Vagina (tissue), 2 donors: ENCODE results near the gene SAXO2. TPM values are rescaled to one million over a fixed set of nuclear protein-coding genes. Genes with fewer than 3 reads are reported as not detected.
A peak's percentile ranks its signal among the peaks of the same experiment; 100 is the strongest.
"Not testable (repeated sequence)": the region's sequence is repeated elsewhere in the genome, so short reads cannot be mapped to it uniquely, and the experiment has no call there.

ENCODE experiments used
- DNase-seq, 2 donors: peaks; one replicate each; pipeline ENCODE4 v3.0.0-alpha.2; 2017; ENCODE audit errors: extremely low spot score in 2 of 2
- H3K27ac ChIP-seq: fragments of 200-600 bp; sonication (generic); one replicate; pipeline ENCODE4 v1.5.1; 2019
- H3K27me3 ChIP-seq: fragments of 200-600 bp; sonication (generic); one replicate; pipeline ENCODE4 v1.5.1; 2019
- H3K36me3 ChIP-seq, 2 donors: fragments of 200-600 bp; sonication (generic); one replicate each; pipeline ENCODE4 v1.5.1; 2017 to 2019
- H3K4me1 ChIP-seq: fragments of 200-600 bp; sonication (generic); one replicate; pipeline ENCODE4 v1.5.1; 2019
- H3K4me3 ChIP-seq, 2 donors: fragments of 200-600 bp; sonication (generic); 1 replicate in 1 of 2; 2 replicates in 1 of 2; pipeline ENCODE4 v1.5.1; 2016 to 2019
- H3K9me3 ChIP-seq: fragments of 200-600 bp; sonication (generic); one replicate; pipeline ENCODE4 v1.5.1; 2019
- POLR2A ChIP-seq, 2 donors: fragments of 450-650 bp; IDR thresholded peaks; one replicate each; pipeline ENCODE4 v1.6.1; 2017; ENCODE audit warnings: antibody characterized with exemption in 2 of 2, mild to moderate bottlenecking in 2 of 2, moderate library complexity in 2 of 2
- POLR2AphosphoS5 ChIP-seq, 2 donors: sonication (generic); formaldehyde crosslinking; IDR thresholded peaks; one replicate each; pipeline ENCODE4 v1.9.0; 2017; ENCODE audit warnings: antibody characterized with exemption in 2 of 2, mild to moderate bottlenecking in 2 of 2, low read depth in 1 of 2; ENCODE audit not compliant: insufficient read depth in 1 of 2
- intact Hi-C: fragments of 100-400 bp; cut with DNase I; formaldehyde crosslinking; loops from one replicate; pipeline ENCODE4 v1.15.1; 2023
- total RNA-seq: library from RNA; depleted of rRNA; stranded (reverse); fragments of >200 nt; gene quantifications from one replicate; pipeline ENCODE4 v1.2.3, GENCODE V29; 2016
- TF ChIP-seq, protein P1 (sequence below), 3 experiments: fragments of 450-650 bp in 2 of 3; fragments of 200-600 bp in 1 of 3; sonication (generic) in 1 of 3; IDR thresholded peaks; one replicate each; pipeline ENCODE4 v1.5.1; 2017 to 2019; ENCODE audit warnings: antibody characterized with exemption in 3 of 3, mild to moderate bottlenecking in 2 of 3, moderate library complexity in 2 of 3

Gene SAXO2
- total RNA-seq, 1 donor from 2014 or later: not detected

DNA sequence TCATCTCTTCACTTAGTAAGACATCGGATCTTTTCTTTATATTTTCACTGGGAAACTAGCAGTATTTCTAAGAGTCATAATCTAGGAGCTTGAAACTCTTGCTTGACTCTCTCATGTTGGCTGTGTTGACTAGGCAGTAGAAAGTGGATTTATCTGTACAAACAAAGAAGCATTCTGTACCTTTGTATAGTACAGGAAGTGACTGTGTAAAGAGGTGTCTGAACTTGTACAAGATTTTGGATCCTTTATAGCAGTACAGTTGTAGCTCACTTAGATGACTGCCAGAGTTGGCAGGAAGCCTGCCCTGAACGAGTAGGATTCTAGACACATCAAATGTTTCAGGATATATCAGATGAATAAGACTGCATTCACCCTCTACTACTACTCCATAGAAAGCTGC, 5.8 kb downstream of the SAXO2 start:
- H3K9me3 ChIP-seq, H3K27me3 ChIP-seq, H3K36me3 ChIP-seq, intact Hi-C loops, DNase-seq, H3K27ac ChIP-seq, H3K4me1 ChIP-seq, H3K4me3 ChIP-seq: not testable (repeated sequence)
- TF ChIP-seq POLR2AphosphoS5 (IDR thresholded peaks at IDR 0.05; ENCODE audit: insufficient read depth in 1 of 2, low read depth in 1 of 2): peak in 1 of 2 donors; percentile 80

DNA sequence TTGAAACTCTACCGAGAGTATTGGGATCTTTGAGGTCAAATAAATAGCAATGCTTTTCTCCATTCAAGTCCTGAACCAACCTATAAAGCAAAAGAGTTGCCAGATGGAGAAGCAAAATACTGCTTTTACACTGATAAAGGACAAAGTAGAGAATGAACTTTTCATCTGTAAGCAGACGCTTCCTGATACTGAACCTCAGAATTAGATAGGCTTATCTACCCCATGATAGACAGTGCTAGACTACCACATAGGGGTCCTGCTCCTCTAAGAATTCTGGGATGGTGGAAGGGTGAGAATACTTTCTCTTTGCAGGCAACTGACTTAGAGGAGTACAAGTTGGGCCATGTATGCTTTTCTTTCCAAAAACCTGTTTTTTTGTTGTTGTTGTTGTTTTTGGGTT, 9.5 kb downstream of the SAXO2 start:
- intact Hi-C loops: no loop called here
- no peaks in the 10 kb centered on the region for H3K27me3 ChIP-seq
- DNase-seq: no peak

DNA sequence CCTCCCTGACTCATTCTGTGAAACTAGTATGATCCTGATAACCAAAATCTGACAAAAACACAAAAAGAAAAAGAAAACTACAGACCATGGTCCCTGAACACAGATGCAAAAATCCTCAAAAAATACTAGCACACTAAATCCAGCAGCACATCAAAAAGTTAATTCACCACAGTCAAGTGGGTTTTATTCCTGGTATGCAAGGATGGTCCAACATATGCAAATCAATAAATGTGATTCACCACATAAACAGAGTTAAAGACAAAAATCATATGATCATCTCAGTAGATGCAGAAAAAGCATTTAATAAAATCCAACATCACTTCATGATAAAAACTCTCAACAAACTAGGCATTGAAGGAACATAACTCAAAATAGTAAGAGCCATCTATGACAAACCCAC, 12.8 kb downstream of the SAXO2 start:
- Histone ChIP-seq H3K36me3 (no peaks in the 10 kb centered on the region), H3K27me3 (no peaks in the 10 kb centered on the region), H3K4me1 (no peaks in the 10 kb centered on the region), H3K9me3 (peaks cover 15% of the 10 kb centered on the region), H3K4me3 (no peak overlapping the region), H3K27ac (no peak overlapping the region)
- DNase-seq: no peak
- TF ChIP-seq, protein P1, sequence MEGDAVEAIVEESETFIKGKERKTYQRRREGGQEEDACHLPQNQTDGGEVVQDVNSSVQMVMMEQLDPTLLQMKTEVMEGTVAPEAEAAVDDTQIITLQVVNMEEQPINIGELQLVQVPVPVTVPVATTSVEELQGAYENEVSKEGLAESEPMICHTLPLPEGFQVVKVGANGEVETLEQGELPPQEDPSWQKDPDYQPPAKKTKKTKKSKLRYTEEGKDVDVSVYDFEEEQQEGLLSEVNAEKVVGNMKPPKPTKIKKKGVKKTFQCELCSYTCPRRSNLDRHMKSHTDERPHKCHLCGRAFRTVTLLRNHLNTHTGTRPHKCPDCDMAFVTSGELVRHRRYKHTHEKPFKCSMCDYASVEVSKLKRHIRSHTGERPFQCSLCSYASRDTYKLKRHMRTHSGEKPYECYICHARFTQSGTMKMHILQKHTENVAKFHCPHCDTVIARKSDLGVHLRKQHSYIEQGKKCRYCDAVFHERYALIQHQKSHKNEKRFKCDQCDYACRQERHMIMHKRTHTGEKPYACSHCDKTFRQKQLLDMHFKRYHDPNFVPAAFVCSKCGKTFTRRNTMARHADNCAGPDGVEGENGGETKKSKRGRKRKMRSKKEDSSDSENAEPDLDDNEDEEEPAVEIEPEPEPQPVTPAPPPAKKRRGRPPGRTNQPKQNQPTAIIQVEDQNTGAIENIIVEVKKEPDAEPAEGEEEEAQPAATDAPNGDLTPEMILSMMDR (IDR thresholded peaks at IDR 0.05): no peak
- no peak for TF ChIP-seq POLR2AphosphoS5 (IDR thresholded peaks at IDR 0.05; ENCODE audit: insufficient read depth in 1 of 2, low read depth in 1 of 2)
- no peak for TF ChIP-seq POLR2A (IDR thresholded peaks at IDR 0.05)
- intact Hi-C loops: no loop called here

More for the DNA sequence above, 9.5 kb downstream of the SAXO2 start:
- no peak for TF ChIP-seq POLR2AphosphoS5 (IDR thresholded peaks at IDR 0.05; ENCODE audit: insufficient read depth in 1 of 2, low read depth in 1 of 2)
- TF ChIP-seq, protein P1 (IDR thresholded peaks at IDR 0.05): no peak
- TF ChIP-seq POLR2A (IDR thresholded peaks at IDR 0.05): no peak
- Histone ChIP-seq H3K36me3 (no peaks in the 10 kb centered on the region), H3K27ac (no peak overlapping the region), H3K4me1 (no peaks in the 10 kb centered on the region), H3K4me3 (no peak overlapping the region), H3K9me3 (peaks cover 9% of the 10 kb centered on the region)

DNA sequence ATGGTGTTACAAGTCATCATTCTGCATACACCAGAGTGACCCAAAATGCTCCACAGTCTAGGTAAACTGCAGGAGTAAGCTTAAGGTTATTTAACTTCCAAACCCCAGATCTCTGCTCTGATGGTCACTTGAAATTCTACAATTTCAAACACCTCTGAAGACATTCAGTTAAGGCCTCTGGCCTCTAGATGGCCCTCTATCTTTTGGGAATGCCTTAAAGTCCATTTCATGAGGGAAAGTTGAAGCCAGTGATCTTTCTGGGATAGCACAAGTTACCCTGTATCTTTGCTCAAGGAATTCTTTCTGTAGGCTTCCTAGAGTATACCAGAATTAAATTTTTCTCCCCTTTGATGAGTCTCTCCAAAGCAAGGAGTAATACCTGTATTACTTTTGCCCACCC, 18.7 kb downstream of the SAXO2 start:
- H3K27ac ChIP-seq, intact Hi-C loops, H3K4me1 ChIP-seq, H3K27me3 ChIP-seq, DNase-seq, H3K36me3 ChIP-seq, H3K4me3 ChIP-seq: not testable (repeated sequence)
- peaks cover 14% of the 10 kb centered on the region for H3K9me3 ChIP-seq

DNA sequence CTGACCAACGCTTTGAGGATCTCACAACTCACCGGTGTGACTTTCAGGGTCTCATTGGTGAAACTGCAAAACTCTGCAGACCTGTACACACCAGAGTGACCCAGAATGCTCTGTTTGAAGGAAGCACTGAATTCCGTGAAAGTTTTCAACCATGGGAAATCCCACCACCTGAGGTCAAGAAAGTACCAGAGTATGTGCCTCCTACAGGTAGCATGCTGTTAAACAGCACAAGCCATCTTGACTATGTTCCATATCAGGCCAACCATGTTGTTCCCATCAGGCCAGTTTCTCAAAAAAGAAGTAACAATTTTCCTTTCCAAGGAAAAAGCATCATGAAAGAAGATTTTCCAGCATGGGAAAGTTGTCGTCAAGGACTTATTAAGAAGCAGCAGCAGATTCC, 19.8 kb downstream of the SAXO2 start:
- H3K4me3 ChIP-seq, H3K9me3 ChIP-seq, DNase-seq, H3K4me1 ChIP-seq, H3K27ac ChIP-seq, intact Hi-C loops, H3K36me3 ChIP-seq, H3K27me3 ChIP-seq: not testable (repeated sequence)

- H3K4me3 ChIP-seq, H3K9me3 ChIP-seq, H3K27me3 ChIP-seq, H3K4me1 ChIP-seq, DNase-seq, H3K36me3 ChIP-seq, intact Hi-C loops, H3K27ac ChIP-seq: not testable (repeated sequence)
Measured at GRCh38 chr15:82284381-82284780, 21.8 kb downstream of the SAXO2 start.

GRCh38 chr15:82286475-82286874, 23.9 kb downstream of the SAXO2 start:
- H3K4me1 ChIP-seq, DNase-seq, H3K4me3 ChIP-seq, H3K27me3 ChIP-seq, intact Hi-C loops, H3K36me3 ChIP-seq, H3K9me3 ChIP-seq, H3K27ac ChIP-seq: not testable (repeated sequence)

GRCh38 chr15:82288202-82288601, 25.6 kb downstream of the SAXO2 start:
- DNase-seq, H3K36me3 ChIP-seq, intact Hi-C loops, H3K9me3 ChIP-seq, H3K27ac ChIP-seq, H3K4me1 ChIP-seq, H3K4me3 ChIP-seq, H3K27me3 ChIP-seq: not testable (repeated sequence)
